Endodermal cell (in vitro differentiated cells): ENCODE results near the gene SH3PXD2B. TPM values are rescaled to one million over a fixed set of nuclear protein-coding genes. Genes with fewer than 3 reads are reported as not detected.

Experiments used
- DNase-seq: peaks from one replicate; pipeline ENCODE4 v3.0.0-alpha.2; 2017
- H3K27ac ChIP-seq: 2 replicates; pipeline ENCODE4 v1.5.1; 2013; ENCODE audit warnings: mild to moderate bottlenecking, low read depth, low read length, moderate library complexity
- H3K27me3 ChIP-seq: 2 replicates; pipeline ENCODE4 v1.6.1; 2013; ENCODE audit warnings: mild to moderate bottlenecking, low read length, moderate library complexity; ENCODE audit not compliant: insufficient read depth, control insufficient read depth, poor library complexity, severe bottlenecking
- H3K36me3 ChIP-seq: 2 replicates; pipeline ENCODE4 v1.7.0; 2013; ENCODE audit warnings: mild to moderate bottlenecking, low read length, moderate library complexity; ENCODE audit not compliant: control insufficient read depth, insufficient read depth
- H3K4me1 ChIP-seq: one replicate; pipeline ENCODE4 v1.7.0; 2013; ENCODE audit warnings: low read length; ENCODE audit not compliant: control insufficient read depth, insufficient read depth
- H3K4me3 ChIP-seq: 2 replicates; pipeline ENCODE4 v1.5.1; 2013; ENCODE audit warnings: mild to moderate bottlenecking, low read length, moderate library complexity
- H3K9ac ChIP-seq: 2 replicates; pipeline ENCODE4 v1.6.1; 2013; ENCODE audit warnings: mild to moderate bottlenecking, low read length, moderate library complexity; ENCODE audit not compliant: poor library complexity, severe bottlenecking; ENCODE audit errors: extremely low read depth
- H3K9me3 ChIP-seq: 2 replicates; pipeline ENCODE4 v1.6.1; 2013; ENCODE audit warnings: mild to moderate bottlenecking, low read length, moderate library complexity; ENCODE audit not compliant: control insufficient read depth
- H3K27ac Mint-ChIP-seq: 2 replicates; pipeline ENCODE4 v1.8.0; 2020; ENCODE audit warnings: mixed read lengths
- H3K27me3 Mint-ChIP-seq: 2 replicates; pipeline ENCODE4 v1.8.0; 2021; ENCODE audit warnings: mild to moderate bottlenecking, mixed read lengths; ENCODE audit not compliant: insufficient read depth
- H3K36me3 Mint-ChIP-seq: 2 replicates; pipeline ENCODE4 v1.8.0; 2020; ENCODE audit warnings: low read depth, mixed read lengths
- H3K4me1 Mint-ChIP-seq: 2 replicates; pipeline ENCODE4 v1.8.0; 2020; ENCODE audit warnings: mixed read lengths
- H3K4me3 Mint-ChIP-seq: 2 replicates; pipeline ENCODE4 v1.8.0; 2020; ENCODE audit warnings: mild to moderate bottlenecking, moderate library complexity, mixed read lengths
- H3K9me3 Mint-ChIP-seq: 2 replicates; pipeline ENCODE4 v1.8.0; 2020; ENCODE audit warnings: mild to moderate bottlenecking, mixed read lengths
- WGBS, 2 experiments: methylation state at CpG; one replicate each; pipeline versions ENCODE4 v1.1.5 to v1.1.7; 2013; ENCODE audit warnings: missing lambda C conversion rate in 2 of 2, mixed read lengths in 1 of 2; ENCODE audit not compliant: insufficient coverage in 1 of 2, insufficient read length in 1 of 2; 5-methylcytosine and 5-hydroxymethylcytosine counted together
- total RNA-seq, 2 donors: library from RNA; stranded (reverse); fragmentation: NEBNext Ultra II Directional in 1 of 2; extraction: Animal tissue kit (Norgen Biotek cat#: 25700) in 1 of 2; gene quantifications; 2 replicates in 1 of 2; 3 replicates in 1 of 2; pipeline ENCODE4 v1.2.1, GENCODE V29; 2021
- TF ChIP-seq, protein P1 (sequence below): fragments of 200-600 bp; sonication (generic); conservative IDR thresholded peaks from 2 replicates; pipeline ENCODE4 v1.5.0; 2021; ENCODE audit warnings: antibody characterized with exemption, mild to moderate bottlenecking

The SH3PXD2B gene
- total RNA-seq, 2 donors from 2014 or later: 62.2 to 74.9 TPM

DNA sequence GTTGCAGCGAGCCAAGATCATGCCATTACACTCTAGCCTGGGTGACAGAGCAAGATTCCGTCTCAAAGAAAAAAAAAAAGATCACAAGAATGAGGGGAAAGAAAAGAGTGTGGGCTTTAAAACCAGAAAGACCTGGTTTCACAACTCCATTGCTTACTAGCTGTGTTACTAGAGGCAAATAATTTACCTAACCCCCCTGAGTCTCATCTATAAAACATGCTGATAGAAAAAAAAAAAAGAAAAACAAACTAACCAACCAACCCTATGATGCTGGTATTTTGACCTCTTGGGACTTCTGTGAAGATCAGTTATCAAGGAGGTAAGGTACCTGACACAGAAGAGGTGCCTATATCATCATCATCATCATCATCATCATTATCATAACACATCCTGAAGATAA, 110.6 kb downstream of the SH3PXD2B start:
- no peak overlapping the region for H3K4me3 Mint-ChIP-seq
- no peaks in the 10 kb centered on the region for H3K27me3 ChIP-seq
- H3K9me3 ChIP-seq: no peaks in the 10 kb centered on the region
- H3K9ac ChIP-seq: no peak overlapping the region
- H3K4me1 ChIP-seq: no peaks in the 10 kb centered on the region
- no peaks in the 10 kb centered on the region for H3K4me1 Mint-ChIP-seq
- DNase-seq: no peak
- H3K27ac ChIP-seq: no peak overlapping the region
- WGBS, 2 experiments: 94 to 96% methylated on average over 2 of the region's 2 CpGs
- no peak overlapping the region for H3K27ac Mint-ChIP-seq
- H3K36me3 ChIP-seq: peaks cover 72% of the 10 kb centered on the region
- H3K4me3 ChIP-seq: no peak overlapping the region
- no peaks in the 10 kb centered on the region for H3K9me3 Mint-ChIP-seq
- peaks cover 69% of the 10 kb centered on the region for H3K36me3 Mint-ChIP-seq
- TF ChIP-seq, protein P1, sequence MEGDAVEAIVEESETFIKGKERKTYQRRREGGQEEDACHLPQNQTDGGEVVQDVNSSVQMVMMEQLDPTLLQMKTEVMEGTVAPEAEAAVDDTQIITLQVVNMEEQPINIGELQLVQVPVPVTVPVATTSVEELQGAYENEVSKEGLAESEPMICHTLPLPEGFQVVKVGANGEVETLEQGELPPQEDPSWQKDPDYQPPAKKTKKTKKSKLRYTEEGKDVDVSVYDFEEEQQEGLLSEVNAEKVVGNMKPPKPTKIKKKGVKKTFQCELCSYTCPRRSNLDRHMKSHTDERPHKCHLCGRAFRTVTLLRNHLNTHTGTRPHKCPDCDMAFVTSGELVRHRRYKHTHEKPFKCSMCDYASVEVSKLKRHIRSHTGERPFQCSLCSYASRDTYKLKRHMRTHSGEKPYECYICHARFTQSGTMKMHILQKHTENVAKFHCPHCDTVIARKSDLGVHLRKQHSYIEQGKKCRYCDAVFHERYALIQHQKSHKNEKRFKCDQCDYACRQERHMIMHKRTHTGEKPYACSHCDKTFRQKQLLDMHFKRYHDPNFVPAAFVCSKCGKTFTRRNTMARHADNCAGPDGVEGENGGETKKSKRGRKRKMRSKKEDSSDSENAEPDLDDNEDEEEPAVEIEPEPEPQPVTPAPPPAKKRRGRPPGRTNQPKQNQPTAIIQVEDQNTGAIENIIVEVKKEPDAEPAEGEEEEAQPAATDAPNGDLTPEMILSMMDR: no peak
- no peaks in the 10 kb centered on the region for H3K27me3 Mint-ChIP-seq

DNA sequence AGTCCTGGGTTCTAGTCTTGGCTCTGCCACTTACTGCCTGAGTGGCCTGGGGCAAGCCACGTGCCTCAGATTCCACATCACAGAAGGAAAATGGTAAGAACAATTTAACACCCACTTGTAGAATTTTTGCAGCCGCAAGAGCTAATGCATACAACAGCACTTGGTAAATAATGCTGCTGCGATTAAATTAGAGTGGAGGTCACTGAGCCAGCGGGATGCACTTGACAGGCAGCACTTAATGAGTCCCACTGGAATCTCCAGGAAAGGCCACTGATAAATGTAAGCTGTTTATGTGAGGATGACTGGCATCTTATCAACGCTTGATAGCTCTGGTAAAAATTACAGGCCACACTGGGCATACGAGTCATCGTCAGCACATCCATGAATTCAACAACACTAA, 111.4 kb downstream of the SH3PXD2B start:
- Histone ChIP-seq H3K9ac (no peak overlapping the region), H3K27ac (no peak overlapping the region), H3K36me3 (peaks cover 70% of the 10 kb centered on the region), H3K9me3 (no peaks in the 10 kb centered on the region), H3K4me3 (no peak overlapping the region), H3K27me3 (no peaks in the 10 kb centered on the region), H3K4me1 (no peaks in the 10 kb centered on the region)
- Mint-ChIP-seq H3K36me3 (peaks cover 64% of the 10 kb centered on the region), H3K4me1 (no peaks in the 10 kb centered on the region), H3K27ac (no peak overlapping the region), H3K4me3 (no peak overlapping the region), H3K9me3 (no peaks in the 10 kb centered on the region), H3K27me3 (no peaks in the 10 kb centered on the region)
- no peak for DNase-seq
- WGBS, 2 experiments: 98 to 100% methylated on average over 4 to 7 of the region's 7 CpGs
- TF ChIP-seq, protein P1: no peak

DNA sequence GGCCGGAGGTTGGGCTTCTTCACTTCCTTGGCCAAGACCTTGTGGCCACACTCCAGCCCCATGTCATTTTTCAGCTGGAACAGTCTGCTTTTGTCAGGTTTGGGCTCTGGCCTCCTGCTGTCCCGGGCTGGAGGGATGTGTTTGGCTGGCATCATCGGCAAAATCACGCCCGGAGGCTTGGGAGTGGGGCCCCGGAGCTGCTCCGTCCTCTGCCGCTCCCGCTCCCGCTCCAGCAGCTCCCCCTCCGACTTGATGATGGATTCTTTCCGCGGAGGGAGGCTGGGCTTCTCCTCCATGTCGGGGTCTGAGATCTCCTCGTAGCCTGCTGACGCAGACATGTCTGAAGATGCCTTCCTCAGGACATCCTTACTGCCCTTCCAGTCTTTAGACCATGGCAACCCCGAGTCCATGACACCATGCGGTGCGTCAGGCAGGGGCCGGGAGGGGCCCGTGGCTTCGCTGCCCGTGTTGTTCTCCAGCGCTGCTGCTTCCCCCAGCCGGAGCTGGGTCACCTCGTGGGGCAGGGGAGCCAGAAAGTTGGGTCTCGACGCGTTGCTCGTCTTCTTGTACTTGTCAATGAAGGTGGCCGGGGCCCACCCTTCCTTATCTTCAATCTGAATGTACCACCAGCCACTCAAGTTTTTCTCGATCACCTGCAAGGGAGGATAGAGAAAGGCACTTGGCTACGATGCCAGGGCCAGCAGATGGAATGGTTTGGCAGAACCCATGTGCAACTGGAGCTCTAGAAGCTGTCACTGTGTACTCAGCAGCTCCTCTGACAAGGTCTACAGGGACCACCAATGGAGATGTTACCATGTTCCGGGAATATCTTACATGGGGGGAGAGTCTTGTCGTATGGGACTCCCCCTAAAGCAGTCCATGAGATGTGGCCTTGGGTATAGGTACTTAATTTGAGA, 114.8 kb downstream of the SH3PXD2B start:
- Mint-ChIP-seq H3K4me3 (no peak overlapping the region), H3K27me3 (no peaks in the 10 kb centered on the region), H3K27ac (no peak overlapping the region), H3K9me3 (no peaks in the 10 kb centered on the region), H3K4me1 (no peaks in the 10 kb centered on the region), H3K36me3 (peaks cover 52% of the 10 kb centered on the region)
- 94 to 99% methylated on average over 25 to 35 of the region's 35 CpGs for WGBS, 2 experiments
- TF ChIP-seq, protein P1: no peak
- Histone ChIP-seq H3K36me3 (peaks cover 48% of the 10 kb centered on the region), H3K4me3 (no peak overlapping the region), H3K27me3 (no peaks in the 10 kb centered on the region), H3K9ac (no peak overlapping the region), H3K27ac (no peak overlapping the region), H3K9me3 (no peaks in the 10 kb centered on the region), H3K4me1 (no peaks in the 10 kb centered on the region)
- DNase-seq: no peak
